GF-D8 (cell line): ENCODE results near the gene IL18BP.

Experiments used
- DNase-seq: peaks from one replicate; lab custom pipeline; 2025; lab: John Stamatoyannopoulos, UW

The IL18BP gene

DNA sequence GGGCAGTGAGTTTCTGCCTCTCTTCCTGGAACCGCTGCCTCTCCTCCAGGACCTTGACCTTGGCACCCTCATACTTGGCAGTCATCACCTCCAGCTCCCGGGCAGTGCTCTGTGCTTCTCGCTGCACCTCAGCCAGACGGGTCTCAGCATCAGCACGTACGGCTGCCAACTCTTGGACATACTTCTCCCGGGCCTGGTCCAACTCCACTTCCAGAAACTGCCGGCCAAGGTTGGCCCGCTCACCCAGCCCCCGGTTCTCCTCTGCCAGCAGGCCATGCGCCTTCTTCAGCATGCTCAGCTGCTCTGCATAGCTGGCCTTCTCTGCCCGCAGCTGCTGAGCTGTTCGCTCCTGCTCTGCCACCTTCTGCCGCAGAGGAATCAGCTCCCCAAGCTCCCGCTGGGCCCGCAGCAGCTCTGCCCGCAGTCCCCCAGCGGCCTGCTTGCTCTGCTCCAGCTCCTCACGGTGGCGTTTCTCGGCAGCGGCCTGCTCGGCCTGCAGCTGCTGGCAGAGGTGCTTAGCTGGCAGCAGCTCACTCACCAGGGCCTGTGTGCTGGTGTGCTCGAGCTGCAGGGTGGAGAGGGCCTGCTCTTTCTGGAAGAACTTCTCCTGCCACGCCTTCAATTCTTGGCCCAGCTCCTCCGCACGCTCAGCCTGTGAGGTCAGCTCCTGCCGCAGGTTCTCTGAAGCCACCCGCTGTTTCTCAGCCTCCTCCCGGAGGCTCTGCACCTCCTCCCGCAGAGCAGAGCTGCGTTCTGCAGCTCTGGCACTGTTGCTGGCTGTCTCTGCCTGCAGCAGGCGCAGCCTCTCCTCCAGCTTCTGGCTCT lies 14.4 kb downstream of the IL18BP start:
- no peak for DNase-seq

GRCh38 chr11:72013765-72014711 lies 15.3 kb downstream of the IL18BP start:
- no peak for DNase-seq

DNA sequence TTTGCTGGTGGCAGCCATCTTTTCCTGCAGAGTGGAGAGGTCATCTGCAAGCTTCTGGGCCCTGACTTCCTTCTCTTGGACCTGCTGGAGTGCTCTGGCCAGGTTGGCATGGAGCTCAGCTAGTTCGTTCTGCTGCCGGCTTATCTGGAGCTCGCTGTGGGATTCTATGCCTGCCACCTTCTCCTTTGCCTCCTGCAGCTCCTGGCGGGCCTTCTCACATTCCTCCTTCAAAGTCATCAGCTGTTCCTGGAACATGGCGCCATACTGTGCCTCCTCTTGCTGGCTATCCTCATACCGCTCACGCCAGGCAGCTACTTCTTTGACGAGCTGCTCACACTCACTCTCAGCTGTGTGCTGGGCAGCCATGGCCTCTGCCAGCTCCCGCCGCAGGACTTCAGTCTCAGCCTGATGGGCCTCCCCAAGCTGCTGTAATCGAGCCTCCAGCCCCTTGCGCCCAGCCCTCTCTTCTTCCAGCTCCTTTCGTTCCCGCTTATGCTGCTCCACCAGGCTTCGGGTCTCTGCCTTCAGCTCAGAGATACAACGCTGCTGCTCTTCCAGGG lies 16.1 kb downstream of the IL18BP start:
- DNase-seq = no peak

GRCh38 chr11:72015511-72016061 lies 16.9 kb downstream of the IL18BP start:
- DNase-seq = no peak

DNA sequence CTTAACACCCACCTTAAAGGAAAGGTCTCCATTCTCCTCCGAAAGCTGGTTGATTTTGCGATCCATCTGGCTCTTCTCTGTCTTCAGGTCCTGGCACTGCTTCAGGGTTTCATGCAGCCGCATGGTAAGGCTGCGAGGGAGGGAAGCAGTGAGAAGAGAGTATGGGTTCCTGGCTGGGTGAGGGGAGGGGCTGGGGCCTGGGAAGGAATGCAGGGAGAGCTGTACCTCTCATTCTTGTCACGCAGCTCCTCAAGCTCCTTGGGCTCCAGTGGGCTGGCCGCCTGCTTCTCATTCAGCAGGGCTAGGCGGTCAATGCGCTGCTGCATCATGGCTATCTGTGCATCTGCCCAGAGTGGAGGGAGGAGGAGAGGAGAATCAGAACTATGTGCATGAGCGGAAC lies 19.5 kb downstream of the IL18BP start:
- no peak for DNase-seq

DNA sequence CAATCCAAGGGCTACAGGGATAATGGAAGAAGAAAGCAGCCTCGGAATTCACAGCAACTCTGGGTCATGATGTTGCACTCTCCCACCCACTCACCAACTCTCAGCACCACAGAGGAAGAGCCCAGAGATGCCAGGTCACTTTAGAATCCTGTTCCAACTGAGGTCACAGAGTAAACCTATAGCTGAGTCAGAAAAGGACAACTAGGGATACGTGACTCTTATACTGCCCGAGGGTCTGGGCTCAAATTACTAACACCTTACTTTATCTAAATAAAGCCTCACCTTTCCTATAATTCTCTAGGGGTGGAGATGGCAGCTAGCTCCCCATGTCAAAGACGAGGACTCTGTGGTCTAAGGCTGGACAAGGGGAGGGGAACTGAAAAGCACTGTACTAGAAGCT lies 24.6 kb downstream of the IL18BP start:
- no peak for DNase-seq

GRCh38 chr11:72024069-72024754 lies 25.5 kb downstream of the IL18BP start:
- no peak for DNase-seq

DNA sequence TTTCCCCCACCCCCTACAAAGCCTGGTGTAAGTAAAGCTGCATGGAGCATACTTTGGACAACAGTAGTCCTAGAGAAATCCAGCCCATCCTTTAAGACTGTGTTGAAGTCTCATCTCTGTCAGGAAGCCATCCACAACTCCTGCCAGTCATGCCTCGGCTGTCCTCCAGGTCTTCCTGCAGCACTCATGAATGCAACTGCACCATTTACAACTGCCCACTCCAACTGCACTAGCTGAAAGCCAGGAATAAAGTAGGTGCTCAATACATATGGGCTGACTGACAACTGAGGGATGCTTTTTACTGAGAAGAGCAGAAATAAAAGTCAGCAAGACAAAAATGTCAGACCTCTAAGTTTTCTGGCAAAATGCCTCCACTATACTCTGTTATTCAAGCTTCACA lies 27.4 kb downstream of the IL18BP start:
- DNase-seq = no peak

DNA sequence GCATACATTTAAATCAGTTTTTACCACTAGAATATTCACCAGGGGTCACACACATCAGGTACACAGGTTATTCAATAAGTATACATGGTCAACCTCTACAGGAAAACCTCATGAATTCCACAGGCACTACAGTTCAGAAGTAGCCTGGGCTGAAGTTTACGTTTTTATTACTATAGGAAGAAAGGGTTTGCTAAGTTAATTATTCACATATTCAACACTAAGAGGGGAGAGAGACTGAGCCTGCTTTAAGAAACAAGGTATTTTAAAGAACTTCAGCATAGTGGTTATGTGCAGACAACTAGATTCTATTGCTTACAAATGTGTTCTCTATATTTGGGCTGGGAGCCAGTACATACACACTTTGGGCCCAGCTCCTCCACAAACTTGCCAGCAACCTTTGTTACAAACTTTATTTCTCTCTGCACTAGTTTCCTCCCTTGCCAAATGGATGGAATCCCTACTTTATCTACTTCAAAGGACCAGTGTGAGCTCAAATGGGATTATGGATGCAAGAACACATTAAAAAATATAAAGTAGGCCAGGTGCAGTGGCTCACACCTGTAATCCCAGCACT lies 31.9 kb downstream of the IL18BP start:
- no peak for DNase-seq

DNA sequence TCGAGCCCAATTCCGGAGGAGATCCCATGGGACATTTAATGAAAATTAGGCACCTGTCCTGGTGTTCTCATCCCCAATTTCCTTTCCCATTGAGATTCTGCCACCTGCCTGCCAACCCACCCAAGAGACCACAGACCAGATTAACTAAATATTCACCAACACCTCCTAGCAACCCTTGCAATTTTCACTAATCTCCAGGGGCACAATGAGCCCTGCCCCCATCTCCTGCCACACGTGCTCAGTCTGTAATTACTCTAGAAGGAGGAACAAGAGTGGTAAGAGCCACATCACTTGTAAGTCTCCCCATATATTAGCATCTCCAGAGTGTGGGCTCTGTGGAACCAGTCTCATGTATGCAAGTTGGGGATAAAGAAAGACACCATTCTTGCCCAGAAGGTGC lies 38.0 kb downstream of the IL18BP start:
- no peak for DNase-seq

- no peak for DNase-seq
Observed at GRCh38 chr11:72037554-72038311, 39.0 kb downstream of the IL18BP start.

GRCh38 chr11:72038491-72038890 lies 39.8 kb downstream of the IL18BP start:
- no peak for DNase-seq

GRCh38 chr11:72039031-72039855 lies 40.5 kb downstream of the IL18BP start:
- DNase-seq = no peak

DNA sequence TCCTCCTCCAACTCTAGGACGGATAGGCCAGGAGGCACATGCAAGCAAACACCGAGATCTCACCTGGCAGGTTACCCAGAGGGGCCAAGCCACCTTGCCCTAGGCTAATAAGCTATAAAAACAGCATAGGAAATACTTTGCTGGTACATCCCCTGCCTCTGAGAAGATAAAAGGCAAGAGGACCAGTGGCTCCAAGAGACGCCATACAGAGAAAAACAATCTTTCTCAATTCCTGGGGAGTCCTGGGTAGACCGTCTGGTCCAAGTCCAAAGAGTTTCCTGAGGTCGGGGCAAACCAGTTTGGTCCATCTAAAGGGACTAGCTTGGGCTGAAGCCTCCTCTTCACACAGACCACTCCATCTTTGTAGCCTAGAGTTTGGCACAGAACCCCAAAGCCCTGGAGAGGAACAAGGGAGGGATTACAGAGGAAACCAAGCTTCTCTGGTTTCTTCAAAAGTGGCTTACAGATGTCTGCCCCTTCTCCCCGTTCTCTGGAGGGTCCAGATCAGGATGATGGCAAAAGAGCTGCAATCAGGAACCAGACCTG lies 41.2 kb downstream of the IL18BP start:
- DNase-seq = no peak

DNA sequence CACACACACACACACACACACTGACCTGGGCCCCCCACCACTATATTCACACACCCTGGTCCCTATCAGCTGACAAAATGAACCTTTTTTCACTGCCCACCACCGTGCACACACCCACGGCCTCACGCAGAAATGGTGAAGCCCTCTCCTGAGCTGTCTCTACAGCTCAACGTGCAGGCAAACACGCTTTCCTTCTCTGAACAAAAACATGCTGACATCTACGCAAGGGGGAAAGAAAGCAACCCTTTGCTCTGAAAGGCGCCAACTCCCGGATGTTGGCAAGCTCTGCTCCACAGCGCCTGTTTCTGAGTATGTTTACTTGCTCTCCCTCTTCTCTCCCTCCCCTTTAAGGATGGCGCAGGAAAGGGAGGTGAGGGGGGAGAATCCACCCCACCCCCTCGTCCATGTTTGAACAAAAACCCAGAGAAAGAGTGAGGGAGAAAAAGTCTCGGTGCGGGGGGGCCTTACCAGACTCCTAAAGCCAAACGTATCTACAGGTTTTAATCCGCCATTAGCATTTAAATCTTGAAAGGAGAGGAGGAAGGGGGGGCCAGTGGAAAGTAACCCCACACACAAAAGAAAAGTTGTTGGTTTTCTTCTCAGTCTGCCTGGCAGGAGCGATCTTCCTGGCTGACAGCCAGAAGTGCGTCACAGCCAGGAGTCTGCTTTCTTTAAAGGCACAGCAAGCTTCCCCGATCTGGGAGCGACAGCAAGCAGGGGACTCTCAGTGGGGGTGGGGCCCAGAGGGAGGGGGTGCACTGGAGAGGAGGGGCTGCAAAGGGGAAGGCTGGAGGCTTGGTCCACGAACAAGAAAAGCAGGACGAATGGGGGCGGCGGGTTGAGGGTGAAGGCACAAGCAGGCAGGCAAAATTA lies 42.0 kb downstream of the IL18BP start:
- DNase-seq = peak; percentile 45

DNA sequence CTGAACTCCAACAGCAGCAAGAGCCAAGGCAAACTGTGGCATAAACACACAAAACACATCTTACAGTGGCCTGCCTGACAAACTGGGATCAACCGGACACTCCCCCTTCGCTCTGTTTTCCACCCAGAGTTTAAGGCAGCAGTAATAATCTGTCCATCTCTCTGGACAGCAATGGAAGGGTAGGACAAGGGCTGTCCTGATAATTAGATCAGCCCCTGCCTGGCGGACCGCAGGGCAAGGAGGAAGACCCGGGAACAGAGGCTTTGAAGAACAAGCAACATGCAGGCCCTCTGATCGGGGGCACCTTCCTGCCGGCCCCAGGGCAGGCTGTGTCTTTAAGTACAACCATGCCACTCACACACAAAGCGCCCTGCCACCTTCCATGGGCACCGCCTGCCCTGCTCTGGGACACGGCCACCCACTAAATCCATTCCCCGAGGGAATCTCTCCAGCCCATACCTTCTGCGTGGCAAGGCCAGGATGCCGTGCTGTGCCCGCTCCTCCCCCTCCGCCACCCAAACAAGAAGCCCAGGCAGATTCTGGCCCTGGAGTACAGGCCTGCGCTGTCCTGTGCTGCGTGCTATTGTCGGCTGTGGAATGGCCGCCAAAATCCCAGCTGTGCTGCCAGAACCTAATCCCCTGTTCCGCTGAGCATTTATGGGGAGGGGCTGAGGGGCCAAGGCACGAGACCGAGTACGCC lies 42.8 kb downstream of the IL18BP start:
- peak; percentile 39 for DNase-seq

- DNase-seq = no peak
Observed at GRCh38 chr11:72042064-72042745, 43.5 kb downstream of the IL18BP start.
